SH-SY5Y (cell line): ENCODE measurements around the gene ICE2.

Source experiments
- GATA2 ChIP-seq: IDR thresholded peaks from 2 replicates; pipeline ENCODE4 v1.6.1; 2011; ENCODE audit warnings: mild to moderate bottlenecking, low read depth, low read length
- GATA3 ChIP-seq: IDR thresholded peaks from 2 replicates; pipeline ENCODE4 v1.6.1; 2011; ENCODE audit warnings: low read depth, mild to moderate bottlenecking, low read length, moderate library complexity

DNA sequence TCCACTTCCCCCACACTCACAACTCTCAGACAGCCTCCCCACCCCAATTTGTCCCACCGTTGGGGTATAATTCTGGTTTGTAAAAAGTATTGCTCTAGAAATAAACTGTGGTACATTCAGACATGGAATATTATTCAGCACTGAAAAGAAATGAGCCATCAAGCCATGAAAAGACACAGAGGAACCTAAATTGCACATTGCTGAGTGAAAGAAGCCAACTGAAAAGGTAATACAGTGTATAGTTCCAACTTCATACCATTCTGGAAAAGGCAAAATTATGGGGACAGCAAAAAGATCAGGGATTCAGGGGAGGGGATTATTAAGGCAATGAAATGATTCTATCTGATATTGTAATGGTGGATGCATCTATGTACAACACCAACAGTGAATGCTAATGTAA, 91.6 kb downstream of the ICE2 start:
- no peak for TF ChIP-seq GATA2
- TF ChIP-seq GATA3, result no peak
